ENCODE measurements around the gene ANTXR1.
"Not testable (repeated sequence)": the region's sequence is repeated elsewhere in the genome, so short reads cannot be mapped to it uniquely, and the experiment has no call there.

Gene ANTXR1

GRCh38 chr2:69244882-69245281, 231.9 kb downstream of the ANTXR1 start:
- DNase-seq = no peak

- no peak for DNase-seq
Observed at GRCh38 chr2:69247583-69247982, 234.6 kb downstream of the ANTXR1 start.

GRCh38 chr2:69248232-69248631, 235.3 kb downstream of the ANTXR1 start:
- no peak for DNase-seq

- no peak for DNase-seq
Observed at GRCh38 chr2:69250981-69251380, 238.0 kb downstream of the ANTXR1 start.

- DNase-seq = no peak
Observed at GRCh38 chr2:69251943-69252342, 239.0 kb downstream of the ANTXR1 start.

GRCh38 chr2:69253112-69253511, 240.1 kb downstream of the ANTXR1 start:
- peak; percentile 65 for DNase-seq

GRCh38 chr2:69253611-69254301, 240.8 kb downstream of the ANTXR1 start:
- DNase-seq = peak; percentile 90

GRCh38 chr2:69255760-69256159, 242.8 kb downstream of the ANTXR1 start:
- DNase-seq = no peak

GRCh38 chr2:69259994-69260591, 247.1 kb downstream of the ANTXR1 start:
- not testable (repeated sequence) for DNase-seq

GRCh38 chr2:69260666-69261065, 247.7 kb downstream of the ANTXR1 start:
- DNase-seq = no peak

GRCh38 chr2:69269330-69269729, 256.4 kb downstream of the ANTXR1 start:
- no peak for DNase-seq

- DNase-seq = no peak
Observed at GRCh38 chr2:69271831-69272257, 258.9 kb downstream of the ANTXR1 start.

- no peak for DNase-seq
Observed at GRCh38 chr2:69272803-69273471, 260.0 kb downstream of the ANTXR1 start.

GRCh38 chr2:69275490-69275889, 262.5 kb downstream of the ANTXR1 start:
- DNase-seq = no peak

GRCh38 chr2:69278366-69278765, 265.4 kb downstream of the ANTXR1 start:
- no peak for DNase-seq

GRCh38 chr2:69279211-69279610, 266.2 kb downstream of the ANTXR1 start:
- DNase-seq = no peak

GRCh38 chr2:69279931-69280681, 267.1 kb downstream of the ANTXR1 start:
- DNase-seq = no peak

- DNase-seq = no peak
Observed at GRCh38 chr2:69280796-69281412, 267.9 kb downstream of the ANTXR1 start.

- no peak for DNase-seq
Observed at GRCh38 chr2:69285379-69285894, 272.5 kb downstream of the ANTXR1 start.

GRCh38 chr2:69287544-69287943, 274.6 kb downstream of the ANTXR1 start:
- DNase-seq = no peak

- no peak for DNase-seq
Observed at GRCh38 chr2:69288429-69288828, 275.4 kb downstream of the ANTXR1 start.

- DNase-seq = peak; percentile 85
Observed at GRCh38 chr2:69291004-69291650, 278.1 kb downstream of the ANTXR1 start.
